ENCODE data around the gene TMEM119.
"Not testable (repeated sequence)": the region's sequence is repeated elsewhere in the genome, so short reads cannot be mapped to it uniquely, and the experiment has no call there.

TMEM119 gene

DNA sequence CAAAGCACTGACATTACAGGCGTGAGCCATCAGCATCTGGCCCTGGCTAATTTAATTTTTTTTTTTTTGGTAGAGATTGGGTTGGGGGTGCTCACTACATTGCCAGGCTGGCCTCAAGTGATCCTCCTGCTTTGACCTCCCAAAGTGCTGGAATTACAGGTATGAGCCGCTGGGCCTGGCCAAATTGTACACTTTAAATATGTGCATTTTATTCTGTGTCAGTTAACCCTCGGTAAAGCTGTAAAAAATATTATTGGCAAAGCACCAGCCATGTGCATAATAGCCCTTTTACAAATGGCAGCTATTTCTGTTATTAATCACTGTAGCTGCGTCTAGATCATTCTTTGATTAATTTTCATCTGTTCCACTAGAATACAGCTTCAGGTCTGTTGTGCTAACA lies 12.0 kb downstream of the TMEM119 start:
- DNase-seq (ENCODE audit: low read depth, low spot score): no peak

GRCh38 chr12:108584456-108585065 lies 13.3 kb downstream of the TMEM119 start:
- DNase-seq (ENCODE audit: low read depth, low spot score): no peak

- no peak for DNase-seq (ENCODE audit: low read depth, low spot score)
Measured at GRCh38 chr12:108583991-108584390, 13.9 kb downstream of the TMEM119 start.

GRCh38 chr12:108582978-108583770 lies 14.7 kb downstream of the TMEM119 start:
- no peak for DNase-seq (ENCODE audit: low read depth, low spot score)

GRCh38 chr12:108582509-108582908 lies 15.4 kb downstream of the TMEM119 start:
- DNase-seq (ENCODE audit: low read depth, low spot score): no peak

GRCh38 chr12:108581311-108582227 lies 16.3 kb downstream of the TMEM119 start:
- DNase-seq (ENCODE audit: low read depth, low spot score): no peak

- no peak for DNase-seq (ENCODE audit: low read depth, low spot score)
Measured at GRCh38 chr12:108580531-108580930, 17.4 kb downstream of the TMEM119 start.

GRCh38 chr12:108578813-108579212 lies 19.1 kb downstream of the TMEM119 start:
- DNase-seq (ENCODE audit: low read depth, low spot score): no peak

GRCh38 chr12:108578264-108578663 lies 19.6 kb downstream of the TMEM119 start:
- no peak for DNase-seq (ENCODE audit: low read depth, low spot score)

DNA sequence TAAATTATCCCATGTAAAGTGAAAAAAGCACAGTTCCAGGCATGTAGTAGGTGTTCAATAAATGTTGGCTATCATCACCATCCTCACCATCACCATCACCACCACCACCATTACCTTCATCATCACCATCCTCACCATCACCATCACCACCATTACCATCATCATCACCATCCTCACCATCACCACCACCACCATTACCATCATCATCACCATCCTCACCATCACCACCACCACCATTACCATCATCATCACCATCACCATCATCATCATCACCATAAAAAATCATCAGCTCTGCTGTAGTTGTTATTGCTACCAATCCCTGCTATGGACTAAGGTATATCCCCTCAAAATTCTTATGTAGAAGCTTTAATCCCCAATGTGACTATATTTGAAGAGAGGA lies 20.4 kb downstream of the TMEM119 start:
- no peak for DNase-seq (ENCODE audit: low read depth, low spot score)

GRCh38 chr12:108576660-108577234 lies 21.1 kb downstream of the TMEM119 start:
- DNase-seq (ENCODE audit: low read depth, low spot score): no peak

DNA sequence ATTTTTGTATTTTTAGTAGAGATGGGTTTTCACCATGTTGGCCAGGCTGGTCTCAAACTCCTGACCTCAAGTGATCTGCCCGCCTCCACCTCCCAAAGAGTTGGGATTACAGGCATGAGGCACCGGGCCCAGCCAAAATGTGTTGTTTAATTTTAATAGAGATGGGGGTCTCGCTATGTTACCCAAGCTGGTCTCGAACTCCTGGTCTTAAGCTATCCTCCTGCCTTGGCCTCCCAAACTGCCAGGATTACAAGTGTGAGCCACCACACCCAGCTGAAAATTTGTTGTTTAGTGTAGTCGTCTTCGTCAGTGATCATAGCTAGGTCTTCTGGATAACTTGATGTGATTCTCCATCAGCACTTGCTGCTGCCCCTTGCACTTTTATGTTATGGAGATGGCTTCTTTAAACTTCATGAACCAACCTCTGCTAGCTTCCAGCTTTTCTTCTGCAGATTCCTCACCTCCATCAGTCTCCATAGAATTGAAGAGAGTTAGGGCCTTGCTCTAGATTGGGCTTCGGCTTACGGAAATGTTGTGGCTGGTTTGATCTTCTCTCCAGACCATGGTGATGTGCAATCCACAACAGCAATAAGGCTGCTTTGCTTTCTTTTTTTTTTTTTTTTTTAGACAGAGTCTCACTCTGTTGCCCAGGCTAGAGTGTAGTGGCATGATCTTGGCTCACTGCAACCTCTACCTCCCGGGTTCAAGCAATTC lies 22.5 kb downstream of the TMEM119 start:
- DNase-seq (ENCODE audit: low read depth, low spot score): no peak

GRCh38 chr12:108574276-108574675 lies 23.6 kb downstream of the TMEM119 start:
- not testable (repeated sequence) for DNase-seq (ENCODE audit: low read depth, low spot score)

GRCh38 chr12:108573317-108573716 lies 24.6 kb downstream of the TMEM119 start:
- DNase-seq (ENCODE audit: low read depth, low spot score): no peak

GRCh38 chr12:108572166-108572790 lies 25.6 kb downstream of the TMEM119 start:
- DNase-seq (ENCODE audit: low read depth, low spot score): no peak

GRCh38 chr12:108571609-108572165 lies 26.2 kb downstream of the TMEM119 start:
- DNase-seq (ENCODE audit: low read depth, low spot score): no peak

GRCh38 chr12:108570743-108571608 lies 26.9 kb downstream of the TMEM119 start:
- DNase-seq (ENCODE audit: low read depth, low spot score): no peak

DNA sequence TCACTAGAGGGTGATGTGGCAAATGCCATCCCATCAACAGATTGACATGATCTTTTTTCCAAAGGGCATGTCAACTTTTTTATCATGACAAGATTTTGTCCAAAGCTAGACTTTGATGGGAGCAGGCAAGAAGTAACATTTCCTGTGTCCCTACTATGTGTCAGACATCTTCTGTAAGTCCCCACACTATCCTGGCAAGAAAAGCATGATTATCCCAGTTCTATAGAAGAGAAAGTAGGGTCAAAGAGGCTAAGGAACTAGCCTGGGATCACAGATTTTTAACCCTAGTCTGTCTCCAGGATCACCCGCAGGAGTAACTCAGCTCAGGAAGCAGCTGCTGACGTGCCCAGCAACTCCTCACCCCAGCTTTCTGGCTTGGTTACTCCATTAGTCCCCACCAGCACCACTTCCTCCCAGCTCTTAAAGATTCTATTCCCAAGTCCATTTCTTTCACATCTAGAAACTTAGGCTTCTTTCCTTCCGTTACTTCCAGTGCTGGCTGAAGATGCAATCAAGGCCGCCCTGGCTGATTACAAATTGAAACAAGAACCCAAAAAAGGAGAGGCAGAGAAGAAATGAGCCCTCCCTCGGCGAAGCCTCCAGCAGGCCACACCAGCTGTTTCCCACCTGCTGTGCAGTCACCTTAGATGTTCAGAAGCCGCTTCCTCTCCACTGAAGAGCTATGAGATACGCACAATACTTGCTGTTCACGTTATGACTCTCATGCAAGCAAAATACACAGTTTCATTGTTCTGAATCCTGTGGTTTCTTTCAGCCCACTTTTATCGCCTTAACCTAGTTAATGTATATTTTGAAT lies 29.3 kb downstream of the TMEM119 start:
- DNase-seq (ENCODE audit: low read depth, low spot score): no peak
